ENCODE data around the gene TAGLN. TPM values are rescaled to one million over a fixed set of nuclear protein-coding genes. Genes with fewer than 3 reads are reported as not detected.

The TAGLN gene
- total and polyA plus RNA-seq, 8 donors = 24.1 to 430 (median 75.7) TPM

DNA sequence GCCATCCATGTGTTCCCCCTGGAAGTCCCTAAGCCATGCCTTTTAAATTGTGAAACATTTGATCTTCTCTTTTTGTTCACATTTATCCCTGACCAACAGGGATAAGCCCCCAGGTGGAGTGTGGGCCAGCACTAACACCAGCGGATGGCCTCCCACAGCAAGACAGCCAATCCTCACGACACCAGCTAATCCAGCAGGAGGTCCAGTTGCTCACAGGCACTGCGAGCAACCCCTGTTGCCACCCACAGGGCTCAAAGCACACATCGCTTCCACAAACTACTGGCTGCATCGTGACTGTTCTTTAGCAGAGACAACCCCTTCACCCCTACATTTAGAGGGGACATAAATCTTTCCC, 30.7 kb downstream of the TAGLN start:
- no peaks in the 10 kb centered on the region for H3K27me3 ChIP-seq
- H3K4me1 ChIP-seq = peaks cover 9 to 21% (median 12%) of the 10 kb centered on the region in 3 donors
- FAIRE-seq (no peak), ATAC-seq (no peak), DNase-seq (no peak)
- intact Hi-C loops (cut with DNase I) = loop anchor here in 2 of 3 donors (5.0 to 10.0 kb wide), 4 partner anchors 85 to 365 kb away; partner anchors contain the start of gene BACE1 (in 2 of the 2)
- peaks cover 5 to 12% (median 10%) of the 10 kb centered on the region in 3 donors for H3K36me3 ChIP-seq
- TF ChIP-seq, protein P1, sequence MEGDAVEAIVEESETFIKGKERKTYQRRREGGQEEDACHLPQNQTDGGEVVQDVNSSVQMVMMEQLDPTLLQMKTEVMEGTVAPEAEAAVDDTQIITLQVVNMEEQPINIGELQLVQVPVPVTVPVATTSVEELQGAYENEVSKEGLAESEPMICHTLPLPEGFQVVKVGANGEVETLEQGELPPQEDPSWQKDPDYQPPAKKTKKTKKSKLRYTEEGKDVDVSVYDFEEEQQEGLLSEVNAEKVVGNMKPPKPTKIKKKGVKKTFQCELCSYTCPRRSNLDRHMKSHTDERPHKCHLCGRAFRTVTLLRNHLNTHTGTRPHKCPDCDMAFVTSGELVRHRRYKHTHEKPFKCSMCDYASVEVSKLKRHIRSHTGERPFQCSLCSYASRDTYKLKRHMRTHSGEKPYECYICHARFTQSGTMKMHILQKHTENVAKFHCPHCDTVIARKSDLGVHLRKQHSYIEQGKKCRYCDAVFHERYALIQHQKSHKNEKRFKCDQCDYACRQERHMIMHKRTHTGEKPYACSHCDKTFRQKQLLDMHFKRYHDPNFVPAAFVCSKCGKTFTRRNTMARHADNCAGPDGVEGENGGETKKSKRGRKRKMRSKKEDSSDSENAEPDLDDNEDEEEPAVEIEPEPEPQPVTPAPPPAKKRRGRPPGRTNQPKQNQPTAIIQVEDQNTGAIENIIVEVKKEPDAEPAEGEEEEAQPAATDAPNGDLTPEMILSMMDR (IDR thresholded peaks at IDR 0.05) = no peak
- no peak overlapping the region for H3K27ac ChIP-seq
- no peak overlapping the region for H3K4me3 ChIP-seq
- 67 to 83% methylated on average over 5 of the region's 5 CpGs for WGBS, 2 donors
- H3K9me3 ChIP-seq = no peaks in the 10 kb centered on the region

DNA sequence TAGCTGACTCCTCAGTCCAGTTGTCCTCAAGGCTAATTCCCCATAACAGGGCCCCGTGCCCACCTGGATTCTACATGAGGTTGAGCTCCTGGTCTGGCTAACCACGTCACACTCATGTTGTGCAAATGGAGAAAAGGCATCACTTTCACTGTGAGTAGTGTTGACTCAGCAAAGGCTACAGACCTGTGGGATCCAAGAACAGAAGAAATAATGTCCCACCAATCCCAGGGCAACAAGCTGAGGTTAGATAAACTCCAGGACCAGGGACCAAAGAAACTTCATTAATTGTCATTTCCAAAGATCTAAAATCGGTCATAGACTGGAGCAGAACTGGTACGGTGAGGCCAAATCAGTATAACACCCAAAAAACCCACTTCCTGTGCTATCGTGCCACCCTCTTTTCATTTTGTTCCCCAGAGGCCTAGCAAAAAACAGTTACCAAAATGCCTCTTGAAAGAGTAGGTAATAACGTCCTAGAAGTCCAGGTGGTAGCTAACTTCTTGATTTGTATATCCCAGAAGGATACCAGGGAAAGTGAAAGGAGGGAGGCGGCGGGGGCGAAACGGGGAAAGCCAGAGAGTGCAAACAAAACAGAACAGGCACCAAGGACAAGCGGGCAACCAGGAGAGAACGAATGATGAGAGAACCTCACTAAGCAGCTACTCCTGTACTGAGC, 31.3 kb downstream of the TAGLN start:
- Histone ChIP-seq H3K9me3 (no peaks in the 10 kb centered on the region), H3K4me1 (peaks cover 9 to 21% (median 13%) of the 10 kb centered on the region in 3 donors), H3K4me3 (peak overlapping the region in 1 of 4 donors; percentile 89), H3K27me3 (no peaks in the 10 kb centered on the region), H3K36me3 (peaks cover 5 to 12% (median 10%) of the 10 kb centered on the region in 3 donors), H3K27ac (no peak overlapping the region)
- DNase-seq (no peak), FAIRE-seq (no peak), ATAC-seq (no peak)
- intact Hi-C loops (cut with DNase I) = loop anchor here in 2 of 3 donors (5.0 to 10.0 kb wide), 2 partner anchors 84 to 87 kb away; partner anchors contain the start of gene BACE1 (in 2 of the 2)
- TF ChIP-seq, protein P1 (IDR thresholded peaks at IDR 0.05) = no peak
- WGBS, 2 donors = 33 to 37% methylated on average over 12 of the region's 12 CpGs

DNA sequence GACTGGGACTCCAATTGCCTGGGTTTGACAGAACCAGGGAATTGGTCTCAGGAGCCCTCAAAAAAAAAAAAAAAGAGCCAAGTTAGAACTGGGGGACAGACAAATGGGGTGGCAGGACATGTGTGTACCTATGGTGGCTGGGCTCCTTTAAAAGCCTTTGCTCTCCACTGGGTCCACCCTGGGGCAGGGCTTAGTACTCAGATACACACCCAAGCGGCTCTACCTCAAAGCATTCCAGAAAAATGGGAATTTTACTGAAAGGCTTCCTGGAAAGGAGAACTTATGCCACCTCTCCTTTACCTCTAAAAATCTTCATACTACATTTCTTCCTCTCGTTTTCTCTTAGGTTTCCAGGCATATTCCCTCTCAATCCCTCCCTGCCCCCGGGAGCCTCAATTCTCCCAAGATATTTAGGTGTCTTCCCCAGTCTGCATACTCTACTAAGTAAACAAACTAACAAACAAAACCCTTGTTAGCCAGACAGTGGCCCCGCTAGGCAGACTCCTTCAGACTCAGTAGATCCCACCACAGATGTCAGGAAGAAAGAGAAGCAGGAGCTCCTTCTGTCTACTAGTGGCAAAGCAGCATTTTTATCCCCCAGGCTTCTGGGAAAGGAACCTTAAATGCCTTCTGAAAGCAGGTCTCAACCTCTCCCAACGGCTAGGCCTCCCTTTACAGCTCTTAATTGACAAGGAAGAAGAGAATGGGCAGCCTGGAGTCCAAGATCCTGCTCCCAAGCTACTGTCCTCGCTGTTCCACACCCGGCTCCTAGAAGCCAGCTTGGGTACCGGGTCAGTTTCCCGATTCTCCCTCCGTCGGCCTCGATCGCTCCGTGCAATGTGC, 32.0 kb downstream of the TAGLN start:
- Histone ChIP-seq H3K4me3 (peak overlapping the region; percentile 81 to 94 (median 90)), H3K27ac (peak overlapping the region; percentile 69 to 92 (median 86)), H3K27me3 (no peaks in the 10 kb centered on the region), H3K4me1 (peaks cover 9 to 21% (median 13%) of the 10 kb centered on the region in 3 donors), H3K9me3 (no peaks in the 10 kb centered on the region), H3K36me3 (peaks cover 5 to 12% (median 10%) of the 10 kb centered on the region in 3 donors)
- no peak for FAIRE-seq
- intact Hi-C loops (cut with DNase I) = loop anchor here in 2 of 3 donors (5.0 to 10.0 kb wide), 2 partner anchors 84 to 86 kb away; partner anchors contain the start of gene BACE1 (in 2 of the 2)
- WGBS, 2 donors = 2 to 3% methylated on average over 14 of the region's 14 CpGs
- TF ChIP-seq, protein P1 (IDR thresholded peaks at IDR 0.05) = no peak
- ATAC-seq = peak in 1 of 4 donors; percentile 1
- DNase-seq = no peak

DNA sequence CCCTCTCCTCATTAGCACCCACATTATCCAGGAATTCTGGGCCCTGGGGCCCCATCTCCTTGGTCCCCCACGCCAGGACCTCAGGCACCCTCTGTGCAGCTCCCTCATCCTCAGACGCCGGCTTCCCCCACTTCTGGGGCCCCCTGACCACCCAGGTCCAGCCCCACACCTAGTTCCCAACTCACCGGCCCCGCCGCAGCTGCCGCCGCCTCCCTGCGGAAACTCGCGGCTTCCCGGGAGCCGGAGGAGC, 32.6 kb downstream of the TAGLN start, which contains the start of gene PCSK7:
TSS of gene PCSK7 (minus strand) at position 232 of the 250 bp plus-strand sequence. CDS start 2,229 bp downstream, outside the sequence.
- H3K4me1 ChIP-seq = peaks cover 9 to 21% (median 13%) of the 10 kb centered on the region in 3 donors
- 0% methylated on average over 10 to 13 of the region's 13 CpGs for WGBS, 2 donors
- H3K9me3 ChIP-seq = no peaks in the 10 kb centered on the region
- ATAC-seq = no peak
- TF ChIP-seq, protein P1 (IDR thresholded peaks at IDR 0.05) = no peak
- peak; percentile 65 to 91 (median 76) for DNase-seq
- peaks cover 5 to 12% (median 10%) of the 10 kb centered on the region in 3 donors for H3K36me3 ChIP-seq
- H3K4me3 ChIP-seq = peak within 1 kb of the TSS; percentile 81 to 94 (median 90)
- intact Hi-C loops (cut with DNase I) = loop anchor here in 2 of 3 donors (5.0 to 10.0 kb wide), 2 partner anchors 83 to 86 kb away; partner anchors contain the start of gene BACE1 (in 2 of the 2)
- FAIRE-seq = no peak
- peak within 1 kb of the TSS; percentile 69 to 92 (median 86) for H3K27ac ChIP-seq
- H3K27me3 ChIP-seq = no peaks in the 10 kb centered on the region
